ENCODE results near the gene TBCD.

GRCh38 chr17:82836823-82837357 is 85.0 kb downstream of the TBCD start:
- TF ChIP-seq CTCF (IDR thresholded peaks at IDR 0.05) (peak in 2 of 3 donors; percentile 14 to 32), POLR2A (IDR thresholded peaks at IDR 0.05) (no peak), POLR2AphosphoS5 (IDR thresholded peaks at IDR 0.05) (peak; percentile 11 to 51 (median 36))

All from breast epithelium (tissue), 3 donors.